Measurements from ENCODE around the gene PNKD.

Gene PNKD

GRCh38 chr2:218395456-218395825 lies 125.1 kb downstream of the PNKD start:
- WGBS, 2 donors (ENCODE audit: extremely low coverage in 2 of 2, insufficient read length in 2 of 2, insufficient replicate concordance in 1 of 2), result no CpG with 5 or more reads among the region's 16 CpGs
- peak overlapping the region; percentile 71 to 76 for H3K4me3 ChIP-seq (ENCODE audit: low read length in 2 of 2)

DNA sequence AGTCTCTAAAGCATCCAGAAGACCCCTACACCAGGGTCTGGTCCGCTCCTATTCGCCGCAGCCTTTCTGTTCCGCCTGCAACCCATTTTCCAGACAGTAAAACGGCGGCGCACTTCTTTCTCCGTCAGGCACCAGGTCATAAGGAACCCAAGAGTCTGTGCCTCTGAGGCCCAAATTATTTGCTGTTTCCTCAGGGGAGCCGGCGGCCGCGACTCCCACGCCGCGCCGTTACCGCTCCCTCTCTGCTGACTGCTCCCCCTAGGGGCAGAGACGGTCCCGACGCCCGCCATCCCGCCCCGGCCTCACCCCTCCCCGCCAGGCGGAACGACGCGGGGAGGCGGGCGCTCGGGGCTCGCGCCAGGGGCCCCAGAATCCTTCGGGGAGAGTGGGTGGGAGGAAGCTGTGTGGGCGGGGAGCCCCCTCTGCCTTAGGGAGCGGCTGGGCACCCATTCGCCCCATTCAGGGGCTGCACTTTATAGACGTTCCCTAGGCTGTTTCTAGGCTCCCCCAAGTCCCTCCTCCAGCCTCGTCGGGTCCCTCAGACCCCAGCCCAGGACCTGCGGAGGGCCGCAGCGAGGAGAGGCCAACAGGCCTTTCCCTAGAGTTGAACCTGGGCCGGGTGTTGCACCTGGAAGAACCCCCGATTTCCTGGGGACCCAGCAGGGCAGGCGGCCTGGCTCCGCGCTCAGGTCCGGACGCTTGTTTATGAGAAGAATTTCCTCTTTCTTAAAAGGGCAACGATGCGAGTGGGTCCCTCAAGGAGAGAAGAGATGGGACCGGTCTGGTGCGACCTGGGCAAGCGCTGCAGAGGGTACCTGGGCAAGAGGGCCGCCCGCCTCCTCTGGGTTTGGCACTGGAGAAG lies 125.7 kb downstream of the PNKD start:
- Histone ChIP-seq H3K18ac (ENCODE audit: low read length) (peak overlapping the region; percentile 98), H3K4me3 (ENCODE audit: low read length in 2 of 2) (peak overlapping the region; percentile 71 to 81), H3K4ac (ENCODE audit: low read length) (no peak overlapping the region), H4K8ac (ENCODE audit: low read depth, low read length) (peak overlapping the region; percentile 68), H3K79me1 (ENCODE audit: low read depth, low read length) (peaks cover 6% of the 10 kb centered on the region), H2BK5ac (ENCODE audit: low read length) (peak overlapping the region; percentile 97), H2BK15ac (ENCODE audit: low read length) (no peak overlapping the region), H3K23ac (ENCODE audit: low read depth, low read length, poor library complexity) (peak overlapping the region; percentile 29), H3K27me3 (ENCODE audit: control insufficient read depth in 3 of 3, insufficient read depth in 3 of 3, low read depth in 1 of 3, low read length in 3 of 3) (peaks cover 22 to 45% (median 35%) of the 10 kb centered on the region in 3 experiments), H3K9me3 (replicated peaks in 1 of 2; ENCODE audit: control insufficient read depth in 2 of 2, insufficient read depth in 1 of 2, low read depth in 1 of 2, low read length in 2 of 2) (peaks cover 0 to 3% of the 10 kb centered on the region in 2 donors), H2AFZ (ENCODE audit: low read length) (peak overlapping the region; percentile 99), H3K36me3 (replicated peaks in 1 of 2; ENCODE audit: control insufficient read depth in 2 of 2, insufficient read depth in 2 of 2, low read length in 2 of 2) (no peaks in the 10 kb centered on the region), H3K4me2 (ENCODE audit: insufficient read depth, low read length, poor library complexity, severe bottlenecking) (peak overlapping the region; percentile 89), H3K4me1 (ENCODE audit: control insufficient read depth in 2 of 2, insufficient read depth in 1 of 2, low read depth in 1 of 2, low read length in 2 of 2) (peaks cover 26 to 30% of the 10 kb centered on the region in 2 donors), H2AK5ac (ENCODE audit: low read depth, low read length) (no peak overlapping the region), H2BK120ac (ENCODE audit: low read depth, low read length) (peak overlapping the region; percentile 82), H4K91ac (ENCODE audit: low read depth, low read length, poor library complexity) (no peak overlapping the region), H3K14ac (ENCODE audit: low read length) (no peak overlapping the region), H2BK12ac (ENCODE audit: low read length) (no peak overlapping the region), H3K27ac (replicated peaks; ENCODE audit: low read length) (peak overlapping the region; percentile 82), H3K9ac (ENCODE audit: low read depth, low read length, poor library complexity) (peak overlapping the region; percentile 65)
- DNase-seq (ENCODE audit: low spot score), result peak; percentile 95
- no CpG with 5 or more reads among the region's 57 CpGs for WGBS, 2 donors (ENCODE audit: extremely low coverage in 2 of 2, insufficient read length in 2 of 2, insufficient replicate concordance in 1 of 2)

More at GRCh38 chr2:218395456-218395825, 125.1 kb downstream of the PNKD start:
- Histone ChIP-seq H3K27ac (replicated peaks; ENCODE audit: low read length) (no peak overlapping the region), H2BK15ac (ENCODE audit: low read length) (no peak overlapping the region), H2AK5ac (ENCODE audit: low read depth, low read length) (no peak overlapping the region), H3K23ac (ENCODE audit: low read depth, low read length, poor library complexity) (no peak overlapping the region), H2BK120ac (ENCODE audit: low read depth, low read length) (no peak overlapping the region), H2AFZ (ENCODE audit: low read length) (peak overlapping the region; percentile 99), H3K9ac (ENCODE audit: low read depth, low read length, poor library complexity) (no peak overlapping the region), H3K4me1 (ENCODE audit: control insufficient read depth in 2 of 2, insufficient read depth in 1 of 2, low read depth in 1 of 2, low read length in 2 of 2) (peaks cover 24 to 28% of the 10 kb centered on the region in 2 donors), H3K14ac (ENCODE audit: low read length) (no peak overlapping the region), H2BK12ac (ENCODE audit: low read length) (no peak overlapping the region), H4K91ac (ENCODE audit: low read depth, low read length, poor library complexity) (no peak overlapping the region), H3K18ac (ENCODE audit: low read length) (peak overlapping the region; percentile 74), H3K36me3 (replicated peaks in 1 of 2; ENCODE audit: control insufficient read depth in 2 of 2, insufficient read depth in 2 of 2, low read length in 2 of 2) (no peaks in the 10 kb centered on the region), H3K4me2 (ENCODE audit: insufficient read depth, low read length, poor library complexity, severe bottlenecking) (peak overlapping the region; percentile 89), H4K8ac (ENCODE audit: low read depth, low read length) (no peak overlapping the region), H2BK5ac (ENCODE audit: low read length) (no peak overlapping the region), H3K9me3 (replicated peaks in 1 of 2; ENCODE audit: control insufficient read depth in 2 of 2, insufficient read depth in 1 of 2, low read depth in 1 of 2, low read length in 2 of 2) (peaks cover 0 to 3% of the 10 kb centered on the region in 2 donors), H3K27me3 (ENCODE audit: control insufficient read depth in 3 of 3, insufficient read depth in 3 of 3, low read depth in 1 of 3, low read length in 3 of 3) (peaks cover 22 to 47% (median 35%) of the 10 kb centered on the region in 3 experiments), H3K79me1 (ENCODE audit: low read depth, low read length) (peaks cover 3% of the 10 kb centered on the region), H3K4ac (ENCODE audit: low read length) (no peak overlapping the region)
- DNase-seq (ENCODE audit: low spot score), result no peak

Small RNA genes lying within 50 kb of the gene (small RNA-seq; reads per million reads assigned to genes)
- 1.2 reads per million for gene MIR6810 (ENCODE audit: insufficient read depth)

All from neuronal stem cell (in vitro differentiated cells).